ENCODE results near the gene ARHGAP26.

ARHGAP26 gene

GRCh38 chr5:143143973-143144372 lies 373.8 kb downstream of the ARHGAP26 start:
- no peak for DNase-seq (ENCODE audit: low read depth)
- TF ChIP-seq CTCF (IDR thresholded peaks at IDR 0.05; ENCODE audit: control insufficient read depth, extremely low read depth, insufficient read depth) = no peak

GRCh38 chr5:143145243-143146160 lies 375.3 kb downstream of the ARHGAP26 start:
- no peak for DNase-seq (ENCODE audit: low read depth)
- no peak overlapping the region for H3K4me3 ChIP-seq (ENCODE audit: low read depth, low read length)
- TF ChIP-seq CTCF (IDR thresholded peaks at IDR 0.05; ENCODE audit: control insufficient read depth, extremely low read depth, insufficient read depth) = no peak

More at GRCh38 chr5:143143973-143144372, 373.8 kb downstream of the ARHGAP26 start:
- H3K4me3 ChIP-seq (ENCODE audit: low read depth, low read length) = no peak overlapping the region

GRCh38 chr5:143146161-143146560 lies 376.0 kb downstream of the ARHGAP26 start:
- TF ChIP-seq CTCF (IDR thresholded peaks at IDR 0.05; ENCODE audit: control insufficient read depth, extremely low read depth, insufficient read depth) = no peak
- no peak for DNase-seq (ENCODE audit: low read depth)
- H3K4me3 ChIP-seq (ENCODE audit: low read depth, low read length) = no peak overlapping the region

GRCh38 chr5:143147383-143147782 lies 377.2 kb downstream of the ARHGAP26 start:
- TF ChIP-seq CTCF (IDR thresholded peaks at IDR 0.05; ENCODE audit: control insufficient read depth, extremely low read depth, insufficient read depth) = no peak
- H3K4me3 ChIP-seq (ENCODE audit: low read depth, low read length) = no peak overlapping the region
- no peak for DNase-seq (ENCODE audit: low read depth)

GRCh38 chr5:143147902-143148301 lies 377.7 kb downstream of the ARHGAP26 start:
- DNase-seq (ENCODE audit: low read depth) = no peak
- no peak overlapping the region for H3K4me3 ChIP-seq (ENCODE audit: low read depth, low read length)
- TF ChIP-seq CTCF (IDR thresholded peaks at IDR 0.05; ENCODE audit: control insufficient read depth, extremely low read depth, insufficient read depth) = no peak

GRCh38 chr5:143148771-143149170 lies 378.6 kb downstream of the ARHGAP26 start:
- TF ChIP-seq CTCF (IDR thresholded peaks at IDR 0.05; ENCODE audit: control insufficient read depth, extremely low read depth, insufficient read depth) = no peak
- DNase-seq (ENCODE audit: low read depth) = no peak

More at GRCh38 chr5:143148771-143149170, 378.6 kb downstream of the ARHGAP26 start:
- no peak overlapping the region for H3K4me3 ChIP-seq (ENCODE audit: low read depth, low read length)

Measured in LNCaP clone FGC (cell line).